Fibroblast of peridontal ligament (primary cell): ENCODE measurements around the gene PIWIL4.
"Not testable (repeated sequence)": the region's sequence is repeated elsewhere in the genome, so short reads cannot be mapped to it uniquely, and the experiment has no call there.

Experiments
- DNase-seq: peaks from one replicate; pipeline ENCODE4 v3.0.0-alpha.2; 2010; ENCODE audit errors: extremely low read depth

Gene PIWIL4

DNA sequence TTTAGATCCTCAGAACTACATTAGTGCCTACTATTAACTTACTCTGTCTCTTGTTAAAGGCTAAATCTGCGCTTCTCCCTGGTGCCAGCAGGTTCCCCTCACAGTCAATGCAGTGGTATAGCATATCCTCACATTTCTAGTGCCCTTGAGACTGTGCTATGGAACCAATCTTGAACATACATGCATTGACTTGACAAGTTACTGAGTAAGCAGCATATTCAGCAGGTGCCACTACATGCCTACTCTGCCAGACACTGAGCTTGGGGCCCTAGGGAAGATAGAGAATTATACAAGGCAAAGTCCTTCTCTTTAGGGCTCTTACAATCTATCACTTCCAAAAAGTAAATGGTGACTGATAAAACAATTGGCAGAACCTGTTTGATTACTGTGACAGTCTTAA is 20.3 kb upstream of the PIWIL4 start:
- no peak for DNase-seq

DNA sequence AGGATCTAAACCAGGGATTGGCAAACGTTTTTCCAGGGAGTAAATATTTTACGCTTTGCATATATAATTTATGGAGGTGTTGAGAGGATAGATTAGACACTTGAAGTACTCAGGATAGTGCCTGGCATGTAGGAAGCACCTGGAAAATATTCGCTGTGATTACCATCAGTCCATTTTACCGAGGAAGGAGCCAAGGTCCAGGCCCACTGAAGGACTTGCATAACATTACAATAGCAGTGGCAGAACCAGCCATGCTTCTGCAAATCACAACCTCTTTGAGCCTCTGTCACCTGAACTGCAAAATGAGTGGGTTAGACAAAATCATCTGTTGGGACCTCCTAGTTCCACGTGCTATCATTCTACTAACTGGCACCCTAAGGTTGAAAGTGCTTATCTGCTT is 18.0 kb upstream of the PIWIL4 start:
- DNase-seq = no peak

DNA sequence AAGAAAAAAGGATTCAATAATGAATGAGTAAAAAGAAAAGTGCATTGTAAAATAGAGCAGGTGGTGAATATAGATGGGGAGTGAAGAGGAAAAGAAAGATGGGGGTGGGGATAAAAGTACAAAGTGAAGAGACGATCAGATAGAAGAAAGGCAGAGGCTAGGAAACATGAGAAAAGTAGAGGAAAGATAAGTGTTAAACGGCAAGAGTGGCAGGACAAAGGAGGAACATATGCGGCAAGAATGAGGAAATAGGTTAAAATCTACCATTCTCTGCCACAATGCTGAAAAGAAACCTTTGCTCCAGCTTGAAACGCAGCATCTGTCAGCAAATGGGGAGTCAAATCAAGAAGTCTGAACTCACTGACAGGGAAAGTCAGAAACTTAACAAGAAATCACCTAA is 16.7 kb upstream of the PIWIL4 start:
- no peak for DNase-seq

DNA sequence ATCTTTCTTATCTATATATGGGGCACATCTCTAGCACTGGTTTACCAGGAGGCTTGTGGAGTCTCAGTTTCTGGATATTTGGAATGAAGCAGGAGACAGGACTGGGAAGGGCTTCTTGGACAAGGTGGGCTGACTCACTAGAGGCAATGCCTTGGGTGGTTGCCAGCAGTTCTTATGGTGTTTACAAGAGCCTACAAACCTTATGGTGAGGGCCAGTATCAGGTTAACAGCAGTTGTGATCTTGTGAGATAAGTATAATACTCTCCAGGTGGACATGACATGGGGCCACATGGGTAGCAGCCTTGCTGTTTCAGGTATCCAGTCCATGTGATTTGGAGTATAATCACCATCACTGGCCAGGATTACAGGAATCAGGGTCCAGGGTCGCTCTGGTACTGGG is 13.2 kb upstream of the PIWIL4 start:
- DNase-seq = no peak

DNA sequence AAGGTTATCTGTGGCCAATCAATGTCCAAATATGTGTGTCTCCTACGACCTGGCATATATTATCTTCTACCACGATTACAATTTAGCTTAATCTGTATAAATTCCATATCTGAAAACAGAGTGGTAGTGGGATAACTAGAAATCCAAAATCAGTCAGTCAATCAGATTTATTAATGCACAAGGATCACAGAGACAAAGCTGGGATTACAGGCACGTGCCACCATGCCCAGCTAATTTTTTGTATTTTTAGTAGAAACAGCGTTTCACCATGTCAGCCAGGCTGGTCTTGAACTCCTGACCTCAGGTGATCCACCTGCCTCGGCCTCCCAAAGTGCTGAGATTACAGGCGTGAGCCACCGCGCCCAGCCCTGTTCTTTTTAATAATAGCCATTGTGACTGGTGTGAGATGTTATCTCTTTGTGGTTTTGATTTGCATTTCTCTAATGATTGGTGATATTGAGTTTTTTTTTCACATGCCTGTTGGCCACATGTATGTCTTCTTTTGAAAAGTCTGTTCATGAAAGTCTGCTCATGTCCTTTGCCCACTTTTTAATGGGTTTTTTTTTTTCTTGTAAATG is 11.3 kb upstream of the PIWIL4 start:
- not testable (repeated sequence) for DNase-seq

DNA sequence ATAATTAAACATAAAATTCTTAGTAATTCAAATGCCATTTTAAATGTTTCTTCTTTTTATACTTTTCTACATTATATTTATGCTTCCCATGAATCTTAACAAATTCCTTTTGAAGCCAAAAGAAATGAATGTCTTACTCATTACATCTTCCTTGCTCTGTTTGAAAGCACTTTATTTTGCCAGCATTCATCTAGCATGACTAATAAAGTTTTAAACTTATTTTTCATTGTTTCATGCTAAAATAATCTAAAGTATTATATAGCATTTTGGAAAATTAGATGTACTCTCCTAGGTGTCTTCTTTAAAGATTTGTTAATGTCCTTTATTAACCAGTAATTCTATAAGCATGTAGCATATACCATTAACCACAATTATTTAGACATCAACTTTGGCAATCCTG is 9.7 kb upstream of the PIWIL4 start:
- peak; percentile 52 for DNase-seq

DNA sequence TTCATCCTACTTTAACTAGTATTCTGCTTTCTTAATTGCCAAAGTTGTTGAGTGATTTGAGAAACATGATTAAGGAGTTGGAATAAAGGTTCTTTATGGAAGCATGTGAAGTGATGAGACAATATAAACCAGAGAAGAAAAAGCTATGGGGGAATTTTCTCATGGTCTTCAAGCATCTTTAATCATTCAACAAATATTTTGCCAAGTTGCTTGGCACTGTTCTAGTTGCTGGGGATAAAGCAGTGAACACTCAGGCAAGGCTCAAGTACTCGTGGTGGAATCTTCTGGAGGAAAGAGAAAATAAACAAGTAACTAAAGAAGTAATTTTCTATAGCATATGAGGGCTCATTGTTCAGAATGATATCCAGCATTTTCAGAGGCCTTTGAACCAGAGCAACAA is 9.2 kb upstream of the PIWIL4 start:
- DNase-seq = peak; percentile 54

DNA sequence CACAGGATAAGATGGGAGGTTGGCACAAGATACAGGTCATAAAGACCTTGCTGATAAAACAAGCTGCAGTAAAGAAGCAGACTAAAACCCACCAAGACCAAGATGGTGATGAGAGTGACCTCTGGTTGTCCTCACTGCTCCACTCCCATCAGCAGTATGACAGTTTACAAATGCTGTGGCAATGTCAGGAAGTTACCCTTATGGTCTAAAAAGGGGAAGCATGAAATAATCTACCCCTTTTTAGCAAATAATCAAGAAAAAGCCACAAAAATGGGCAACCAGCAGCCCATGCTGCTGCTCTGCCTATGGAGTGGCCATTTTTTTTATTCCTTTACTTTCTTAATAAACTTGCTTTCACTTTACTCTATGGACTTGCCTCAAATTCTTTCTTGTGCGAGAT is 8.7 kb upstream of the PIWIL4 start:
- DNase-seq = no peak

DNA sequence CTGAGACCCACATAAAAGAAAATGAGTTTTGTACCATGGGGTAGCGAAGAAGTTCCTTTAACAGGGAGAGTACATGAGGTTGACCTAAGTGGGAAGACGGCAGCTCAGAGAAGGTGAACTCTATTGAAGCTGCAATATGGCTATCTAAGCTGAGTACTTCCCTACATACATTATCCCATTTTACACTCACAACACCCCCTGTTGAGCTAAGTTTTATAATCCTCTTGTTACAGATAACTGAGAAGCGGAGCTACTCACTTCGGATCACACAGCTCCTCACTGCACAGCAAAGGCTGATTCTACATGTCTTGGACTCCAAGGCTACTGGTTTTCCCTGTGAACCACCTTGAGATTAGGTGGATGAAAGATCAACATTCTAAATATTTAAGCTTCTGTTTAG is 8.2 kb upstream of the PIWIL4 start:
- no peak for DNase-seq

DNA sequence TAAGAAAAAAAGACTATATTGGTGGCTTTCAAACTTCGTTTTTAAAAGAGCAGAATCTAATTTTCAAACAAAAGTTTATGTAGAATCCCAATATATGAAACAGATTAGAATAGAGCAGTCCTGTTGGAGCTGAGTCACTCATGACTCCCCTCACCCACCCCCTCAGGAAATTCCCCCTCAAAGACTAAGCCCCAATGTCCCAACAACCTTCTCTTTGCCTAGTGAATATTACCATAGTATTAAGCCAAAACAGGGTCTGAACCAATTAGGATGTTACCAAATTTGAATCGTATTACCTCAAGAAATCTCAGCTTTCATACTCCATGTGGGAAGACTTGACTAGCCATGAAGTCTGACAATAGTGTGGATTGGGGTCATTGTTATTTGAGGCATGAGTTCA is 7.8 kb upstream of the PIWIL4 start:
- no peak for DNase-seq

DNA sequence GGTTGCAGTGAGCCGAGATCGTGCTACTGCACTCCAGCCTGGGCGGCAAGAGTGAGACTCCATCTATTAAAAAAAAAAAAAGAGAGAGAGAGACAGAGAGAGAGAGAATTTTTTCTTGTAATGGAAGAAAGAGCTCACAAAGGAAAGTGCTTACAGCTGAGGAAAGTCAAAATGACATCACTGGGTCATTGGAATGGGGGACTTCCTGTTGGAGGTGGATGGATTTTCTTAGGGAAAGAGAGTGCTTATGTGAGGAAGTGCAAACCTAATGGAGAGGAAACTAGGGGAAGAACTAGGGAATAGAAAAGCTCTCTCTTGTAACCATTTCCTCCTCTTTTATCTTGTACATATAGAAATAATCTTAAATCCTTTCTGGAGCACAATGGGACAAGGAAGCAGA is 6.3 kb upstream of the PIWIL4 start:
- no peak for DNase-seq

DNA sequence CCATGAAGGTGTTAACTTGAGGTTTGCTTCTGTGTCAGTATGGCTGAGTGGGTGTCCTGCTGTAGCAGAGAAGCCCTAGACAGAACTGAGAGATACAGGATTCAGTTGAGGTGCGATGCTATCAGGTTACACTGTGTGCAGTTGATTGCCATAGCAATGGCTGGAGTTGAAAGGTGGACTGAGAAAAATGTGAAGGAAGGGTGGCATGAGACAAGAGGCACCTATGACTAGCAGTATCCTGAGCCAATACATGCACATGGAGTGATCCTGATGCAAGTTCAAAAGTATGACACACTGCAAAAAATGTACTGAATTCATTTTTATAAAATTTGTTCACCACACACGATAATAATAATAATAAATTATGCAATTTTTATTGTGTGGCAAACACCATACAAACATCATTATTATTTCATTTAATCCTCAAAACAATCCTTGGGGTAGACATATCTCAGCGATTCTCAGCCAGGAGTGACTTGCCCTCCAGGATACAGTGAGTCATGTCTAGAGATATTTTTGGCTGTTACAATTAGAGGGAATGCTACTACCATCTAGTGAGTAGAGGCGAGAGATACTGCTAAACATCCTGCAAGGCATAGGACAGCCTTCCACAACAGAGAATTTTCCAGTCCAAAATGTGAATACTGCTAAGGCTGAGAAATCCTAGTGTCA is 3.9 kb upstream of the PIWIL4 start:
- peak; percentile 73 for DNase-seq

DNA sequence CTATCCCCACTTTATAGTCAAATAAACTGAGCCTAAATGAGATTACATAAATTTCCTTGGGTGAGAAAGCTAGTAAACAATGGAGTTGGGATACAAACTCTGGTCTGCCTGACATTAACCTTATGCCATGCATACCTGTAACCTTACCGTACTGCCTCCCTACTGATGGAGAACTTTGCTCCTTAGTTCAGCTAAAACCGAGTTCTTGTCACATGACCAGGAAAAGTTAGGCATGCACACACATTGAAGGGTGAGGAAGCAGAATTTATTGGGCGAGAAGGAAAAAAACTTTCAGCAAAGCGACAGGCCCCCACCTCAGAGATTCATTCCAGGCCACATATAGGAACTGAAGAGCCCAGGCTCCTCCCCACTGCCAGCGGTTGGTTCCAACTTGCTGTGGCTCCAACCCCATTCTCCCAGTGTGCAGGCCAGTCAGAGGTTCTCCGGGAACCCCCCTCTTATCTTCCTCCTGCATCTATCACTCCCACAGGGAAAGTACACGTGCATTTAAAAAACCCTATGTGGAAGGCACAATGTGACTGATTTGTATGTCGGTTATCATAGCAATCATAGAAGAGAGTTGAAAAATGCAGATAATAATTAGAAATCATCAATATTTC is 3.2 kb upstream of the PIWIL4 start:
- DNase-seq = no peak

DNA sequence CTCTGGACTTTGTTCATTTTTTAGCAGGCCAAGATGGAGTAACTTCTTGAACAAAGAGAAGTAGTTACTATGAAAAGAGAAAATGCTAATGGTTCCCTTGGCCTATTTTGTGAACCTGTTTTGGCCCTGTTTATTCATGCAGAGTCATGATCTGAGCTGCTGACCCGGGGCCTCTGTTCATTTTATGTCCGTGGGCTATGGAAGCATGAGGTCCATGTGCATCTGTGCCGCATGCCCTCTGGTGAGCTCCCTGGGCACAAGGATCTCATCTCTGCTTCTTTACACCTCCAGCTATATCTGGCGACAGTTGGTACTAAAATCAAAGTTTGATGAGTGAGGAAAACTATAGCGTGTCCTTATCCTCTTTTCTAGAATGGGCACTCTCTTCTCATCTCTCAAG is 1.0 kb downstream of the PIWIL4 start:
- no peak for DNase-seq

DNA sequence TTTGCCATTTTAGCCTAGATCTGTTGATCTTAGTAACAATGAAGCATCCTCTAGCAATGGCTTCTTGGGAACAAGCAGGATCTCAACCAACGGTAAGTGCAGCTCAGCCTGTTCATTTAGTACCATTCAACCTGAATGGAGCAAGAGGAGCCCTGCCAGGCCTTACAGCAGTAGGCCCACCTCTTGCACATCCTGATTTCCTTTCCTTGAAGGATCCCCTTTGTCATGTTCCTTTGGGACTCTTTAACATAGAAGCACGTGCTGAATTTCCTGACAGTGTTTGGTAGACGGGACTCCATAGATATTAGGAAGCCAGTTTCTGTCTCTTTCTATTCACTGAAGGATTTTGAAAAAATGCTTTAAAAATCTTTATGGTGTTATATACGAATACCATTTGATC is 1.5 kb downstream of the PIWIL4 start:
- no peak for DNase-seq

DNA sequence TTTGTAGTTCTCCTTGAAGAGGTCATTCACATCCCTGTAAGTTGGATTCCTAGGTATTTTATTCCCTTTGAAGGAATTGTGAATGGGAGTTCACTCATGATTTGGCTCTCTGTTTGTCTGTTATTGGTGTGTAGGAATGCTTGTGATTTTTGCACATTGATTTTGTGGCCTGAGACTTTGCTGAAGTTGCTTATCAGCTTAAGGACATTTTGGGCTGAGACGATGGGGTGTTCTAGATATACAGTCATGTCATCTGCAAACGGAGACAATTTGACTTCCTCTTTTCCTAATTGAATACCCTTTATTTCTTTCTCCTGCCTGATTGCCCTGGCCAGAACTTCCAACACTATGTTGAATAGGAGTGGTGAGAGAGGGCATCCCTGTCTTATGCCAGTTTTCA is 5.8 kb downstream of the PIWIL4 start:
- DNase-seq = not testable (repeated sequence)

DNA sequence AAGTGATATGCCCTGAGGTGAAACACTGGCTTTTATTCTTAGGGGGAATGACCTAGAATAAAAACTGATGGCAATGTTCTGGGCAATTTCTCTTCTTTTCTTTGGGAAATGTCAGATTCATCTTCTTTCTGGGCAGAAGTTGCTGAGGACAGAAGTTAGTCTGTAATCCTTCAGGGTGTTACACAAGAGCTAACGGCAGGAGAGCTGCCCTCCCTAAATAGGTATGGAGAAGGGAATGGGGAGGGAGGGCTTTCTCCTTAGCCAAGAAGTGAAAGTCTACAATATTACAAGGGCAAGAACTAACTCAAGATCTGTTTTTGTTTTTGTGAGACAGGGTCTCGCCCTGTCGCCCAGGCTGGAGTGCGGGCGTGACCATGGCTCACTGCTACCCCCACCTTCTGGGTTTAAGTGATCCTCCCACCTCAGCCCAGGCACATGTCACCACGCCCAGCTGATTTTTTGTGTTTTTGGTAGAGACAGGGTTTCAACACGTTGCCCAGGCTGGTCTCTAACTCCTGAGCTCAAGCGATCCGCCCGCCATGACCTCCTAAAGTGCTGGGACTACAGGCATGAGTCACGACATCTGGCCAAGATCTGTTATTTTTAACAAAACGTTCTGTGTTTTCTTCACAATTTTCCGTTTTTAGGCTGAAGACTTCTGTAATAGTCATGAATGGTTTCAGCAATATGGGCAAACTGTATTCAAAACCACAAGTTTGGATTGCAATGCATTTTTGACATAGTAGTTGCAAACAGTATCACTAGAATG is 7.2 kb downstream of the PIWIL4 start:
- peak; percentile 84 for DNase-seq

DNA sequence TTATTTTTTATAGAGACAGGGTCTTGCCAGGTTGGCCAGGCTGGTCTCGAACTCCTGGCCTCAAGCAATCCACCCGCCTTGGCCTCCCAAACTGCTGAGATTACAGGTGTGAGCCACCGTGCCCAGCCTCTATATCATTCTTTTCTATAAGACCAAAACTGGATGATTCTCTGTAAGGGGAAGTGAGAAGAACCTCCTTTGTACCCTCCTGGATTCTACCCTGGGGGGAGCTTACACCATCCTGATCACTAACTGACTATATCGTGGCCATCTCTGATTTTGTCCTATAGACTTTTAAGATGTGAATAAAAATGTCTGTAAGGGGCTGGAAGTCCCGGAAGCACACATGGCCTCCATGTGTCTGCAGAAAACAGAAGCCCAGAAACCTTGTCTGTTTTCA is 9.1 kb downstream of the PIWIL4 start:
- DNase-seq = no peak

DNA sequence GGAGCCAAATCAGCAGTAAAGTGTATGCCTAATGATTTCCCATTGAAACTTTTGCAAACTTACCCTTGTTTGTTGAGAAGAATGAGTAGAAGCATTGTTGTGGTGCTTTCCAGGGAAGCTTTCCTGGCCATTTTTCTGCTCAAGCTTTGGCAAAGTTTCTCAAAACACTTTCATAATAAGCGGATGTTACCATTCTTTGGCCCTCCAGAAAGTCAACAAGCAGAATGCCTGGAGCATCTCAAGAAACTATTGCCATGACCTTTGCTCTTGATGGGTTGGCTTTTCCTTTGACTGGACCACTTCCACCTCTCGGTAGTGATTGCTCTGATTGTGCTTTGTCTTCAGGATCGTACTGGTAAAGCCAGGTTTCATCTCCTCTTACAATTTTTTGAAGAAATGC is 10.7 kb downstream of the PIWIL4 start:
- DNase-seq = no peak

DNA sequence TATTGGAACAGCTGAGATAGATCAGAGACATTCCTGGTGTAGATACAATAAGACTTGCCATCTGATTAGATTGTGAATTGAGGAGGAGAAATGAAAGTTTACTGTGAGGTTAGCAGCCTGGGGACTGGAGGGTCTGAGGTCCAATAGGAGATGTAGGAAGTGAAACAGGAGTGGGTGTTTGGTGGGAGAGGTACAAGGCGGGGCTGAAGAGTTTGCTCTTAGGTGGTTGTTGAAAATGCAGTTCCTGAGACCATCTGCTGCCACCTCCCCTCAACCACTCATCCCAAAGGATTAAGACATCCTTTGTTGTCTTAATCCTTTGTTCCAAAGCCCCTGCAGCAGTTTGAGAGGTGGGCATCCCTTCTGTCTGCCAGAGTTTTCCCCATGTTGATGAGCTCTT is 14.8 kb downstream of the PIWIL4 start:
- no peak for DNase-seq

DNA sequence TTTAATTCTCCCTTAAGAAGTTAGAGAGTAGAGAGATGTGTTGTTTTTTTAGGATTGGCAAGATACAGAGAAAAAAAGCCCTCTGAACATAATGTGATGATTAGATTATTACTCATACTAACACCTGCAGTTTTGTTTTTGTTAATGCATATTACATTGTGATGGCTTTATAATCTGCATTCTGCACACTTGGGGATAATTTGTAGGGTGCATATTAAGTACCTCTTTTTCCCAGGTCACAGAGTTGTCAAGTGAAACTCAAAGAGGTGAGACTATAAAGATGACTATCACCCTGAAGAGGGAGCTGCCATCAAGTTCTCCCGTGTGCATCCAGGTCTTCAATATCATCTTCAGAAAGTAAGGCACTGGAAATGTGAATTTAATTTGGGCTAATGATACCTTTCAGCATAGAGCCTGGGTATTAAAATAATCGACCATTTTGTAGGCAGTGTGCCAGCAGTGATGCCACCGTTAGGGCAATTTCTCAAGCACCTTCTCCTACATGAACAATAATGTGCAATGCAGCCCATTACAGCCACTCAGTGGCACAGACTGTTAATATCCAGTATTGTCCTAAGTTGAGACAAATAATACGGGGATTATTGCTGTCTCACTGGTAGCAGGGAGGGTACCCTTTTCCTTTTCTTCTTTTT is 16.2 kb downstream of the PIWIL4 start:
- DNase-seq = no peak

DNA sequence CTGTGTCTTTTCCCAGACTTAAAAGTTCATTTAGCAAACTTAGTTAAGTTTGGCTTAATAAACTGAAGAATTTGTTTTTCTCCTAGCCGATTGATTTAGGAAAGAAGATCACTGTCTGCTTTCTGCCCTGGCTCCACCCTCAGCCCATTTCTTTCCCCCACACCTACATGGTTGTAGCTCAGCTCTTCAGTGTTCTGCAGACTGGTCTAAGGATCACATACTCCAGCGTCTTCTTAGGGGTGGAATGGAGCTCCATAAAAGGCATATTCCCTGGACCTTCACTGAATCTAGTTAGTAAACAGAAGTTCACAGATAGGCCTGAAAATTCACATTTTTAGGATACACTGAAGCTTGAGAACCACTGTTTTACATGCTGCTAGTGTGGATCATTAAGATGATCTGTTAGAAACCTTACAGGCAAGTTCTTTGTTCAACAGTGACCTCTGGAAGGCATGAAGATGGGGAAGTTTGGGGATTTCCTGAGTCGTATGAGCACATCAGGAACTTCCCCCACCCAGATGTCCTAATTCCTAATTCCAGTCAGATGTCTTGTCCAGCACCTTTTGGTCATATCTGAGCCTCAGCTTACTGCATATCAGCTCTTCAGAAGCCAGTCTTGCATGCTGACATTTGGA is 16.8 kb downstream of the PIWIL4 start:
- DNase-seq = peak; percentile 9
